Liver (tissue), 9 donors: ENCODE results near the gene PRMT2. TPM values are rescaled to one million over a fixed set of nuclear protein-coding genes. Genes with fewer than 3 reads are reported as not detected.

Experiments used
- DNase-seq: peaks from one replicate; pipeline ENCODE4 v3.0.0-alpha.2; 2017; ENCODE audit warnings: low spot score
- H3K27ac ChIP-seq, 2 donors: one replicate each; pipeline ENCODE4 v1.7.0; 2013; ENCODE audit warnings: inconsistent platforms in 2 of 2, low read length in 2 of 2, control low read depth in 1 of 2, low read depth in 1 of 2, mild to moderate bottlenecking in 1 of 2
- H3K27me3 ChIP-seq, 4 donors: one replicate each; pipeline versions ENCODE4 v1.6.1 to v1.7.0; 2013; ENCODE audit warnings: low read length in 3 of 4, inconsistent platforms in 1 of 4, mild to moderate bottlenecking in 1 of 4, moderate library complexity in 1 of 4; ENCODE audit not compliant: control insufficient read depth in 4 of 4, insufficient read depth in 4 of 4
- H3K36me3 ChIP-seq, 4 donors: one replicate each; pipeline versions ENCODE4 v1.6.1 to v1.7.0; 2013; ENCODE audit warnings: low read length in 3 of 4, mild to moderate bottlenecking in 3 of 4, low read depth in 1 of 4, moderate library complexity in 1 of 4; ENCODE audit not compliant: control insufficient read depth in 4 of 4, insufficient read depth in 3 of 4
- H3K4me1 ChIP-seq, 4 donors: one replicate each; pipeline versions ENCODE4 v1.6.1 to v1.7.0; 2013; ENCODE audit warnings: low read length in 3 of 4, mild to moderate bottlenecking in 3 of 4, moderate library complexity in 1 of 4; ENCODE audit not compliant: control insufficient read depth in 4 of 4, insufficient read depth in 4 of 4
- H3K4me3 ChIP-seq, 3 donors: one replicate each; pipeline versions ENCODE4 v1.6.1 to v1.7.0; 2013; ENCODE audit warnings: low read length in 3 of 3, control low read depth in 1 of 3, low read depth in 1 of 3, mild to moderate bottlenecking in 1 of 3
- H3K9ac ChIP-seq, 2 donors: one replicate each; pipeline ENCODE4 v1.7.0; 2013; ENCODE audit warnings: low read length in 2 of 2, mild to moderate bottlenecking in 2 of 2, moderate library complexity in 2 of 2, control low read depth in 1 of 2, low read depth in 1 of 2
- H3K9me3 ChIP-seq, 4 donors: one replicate each; pipeline versions ENCODE4 v1.6.1 to v1.7.0; 2013; ENCODE audit warnings: low read length in 3 of 4; ENCODE audit not compliant: control insufficient read depth in 4 of 4
- ATF3 ChIP-seq: IDR thresholded peaks from 2 replicates; pipeline ENCODE4 v1.6.1; 2016; ENCODE audit warnings: antibody characterized with exemption
- EGR1 ChIP-seq, 2 donors: IDR thresholded peaks; 2 replicates each; pipeline ENCODE4 v1.6.1; 2016 to 2018; ENCODE audit warnings: antibody characterized with exemption in 2 of 2, low read depth in 2 of 2
- FOXA1 ChIP-seq: IDR thresholded peaks from 2 replicates; pipeline ENCODE4 v1.6.1; 2016; ENCODE audit warnings: antibody characterized with exemption
- FOXA2 ChIP-seq: IDR thresholded peaks from 2 replicates; pipeline ENCODE4 v1.6.1; 2016; ENCODE audit warnings: antibody characterized with exemption
- GABPA ChIP-seq, 2 donors: IDR thresholded peaks in 1 of 2; conservative IDR thresholded peaks in 1 of 2; 2 replicates each; pipeline ENCODE4 v1.6.1; 2016; ENCODE audit warnings: antibody characterized with exemption in 2 of 2, mild to moderate bottlenecking in 1 of 2, moderate library complexity in 1 of 2
- HNF4A ChIP-seq, 2 donors: conservative IDR thresholded peaks; 2 replicates each; pipeline ENCODE4 v1.6.1; 2016; ENCODE audit warnings: antibody characterized with exemption in 2 of 2, mild to moderate bottlenecking in 2 of 2
- HNF4G ChIP-seq: IDR thresholded peaks from 2 replicates; pipeline ENCODE4 v1.6.1; 2016; ENCODE audit warnings: antibody characterized with exemption
- JUND ChIP-seq, 2 donors: IDR thresholded peaks; 2 replicates each; pipeline ENCODE4 v1.6.1; 2016; ENCODE audit warnings: antibody characterized with exemption in 2 of 2
- NR2F2 ChIP-seq: IDR thresholded peaks from 2 replicates; pipeline ENCODE4 v1.6.1; 2016; ENCODE audit warnings: antibody characterized with exemption
- RAD21 ChIP-seq, 2 donors: IDR thresholded peaks; 2 replicates each; pipeline ENCODE4 v1.6.1; 2016; ENCODE audit warnings: antibody characterized with exemption in 2 of 2, mild to moderate bottlenecking in 2 of 2
- REST ChIP-seq: IDR thresholded peaks from 2 replicates; pipeline ENCODE4 v1.6.1; 2016; ENCODE audit warnings: antibody characterized with exemption, mild to moderate bottlenecking
- RXRA ChIP-seq, 2 donors: IDR thresholded peaks; 2 replicates each; pipeline ENCODE4 v1.6.1; 2017 to 2018; ENCODE audit warnings: antibody characterized with exemption in 2 of 2, mild to moderate bottlenecking in 1 of 2
- SP1 ChIP-seq: IDR thresholded peaks from 2 replicates; pipeline ENCODE4 v1.6.1; 2018; ENCODE audit warnings: antibody characterized with exemption, mild to moderate bottlenecking
- TAF1 ChIP-seq: conservative IDR thresholded peaks from 2 replicates; pipeline ENCODE4 v1.6.1; 2016; ENCODE audit warnings: antibody characterized with exemption, mild to moderate bottlenecking
- YY1 ChIP-seq: IDR thresholded peaks from 2 replicates; pipeline ENCODE4 v1.6.1; 2016; ENCODE audit warnings: antibody characterized with exemption, mild to moderate bottlenecking
- ZBTB33 ChIP-seq: IDR thresholded peaks from 2 replicates; pipeline ENCODE4 v1.6.1; 2016; ENCODE audit warnings: antibody characterized with exemption
- WGBS: extraction: QIAGEN DNeasy Blood & Tissue Kit; methylation state at CpG from one replicate; pipeline ENCODE4 v1.1.7; 2013; 5-methylcytosine and 5-hydroxymethylcytosine counted together
- polyA plus RNA-seq, 2 donors: library from polyadenylated mRNA; stranded (reverse) in 1 of 2; unstranded in 1 of 2; fragments of 200-250 nt in 1 of 2; fragments of >200 nt in 1 of 2; fragmentation: Nextera tagmentation in 1 of 2; extraction: Ambion mirVana in 1 of 2; gene quantifications; one replicate each; pipeline versions ENCODE4 v1.2.1 to v1.2.3, GENCODE V29; 2013 to 2015
- total RNA-seq, 2 donors: library from RNA; depleted of rRNA; stranded (reverse); fragments of >200 nt; gene quantifications; one replicate each; pipeline ENCODE4 v1.2.3, GENCODE V29; 2014
- TF ChIP-seq, protein P1 (sequence below): fragments of 150-350 bp; IDR thresholded peaks from 2 replicates; pipeline ENCODE4 v1.5.1; 2017; ENCODE audit warnings: improper control_type of control experiment, low read depth, low read length; ENCODE audit not compliant: missing input control
- TF ChIP-seq, protein P2 (sequence below): IDR thresholded peaks from 2 replicates; pipeline ENCODE4 v1.6.1; 2016; ENCODE audit warnings: antibody characterized with exemption
- donor health status: healthy.
- donor health status: healthy.
- donor health status: healthy.
- donor health status: healthy.
- donor health status: healthy.

The PRMT2 gene
- total and polyA plus RNA-seq, 4 donors: 17.9 to 29.2 (median 23.2) TPM

GRCh38 chr21:46604975-46605766 lies 30.3 kb upstream of the PRMT2 start, which contains the start of gene S100B:
Gene S100B (minus strand): TSS chr21:46605082. CDS start chr21:46602415, 2,667 bp downstream.
- H3K4me1 ChIP-seq: no peaks in the 10 kb centered on the region
- H3K9ac ChIP-seq: no peak within 1 kb of the TSS
- DNase-seq: peak; percentile 27
- H3K27ac ChIP-seq: no peak within 1 kb of the TSS
- H3K4me3 ChIP-seq: no peak within 1 kb of the TSS
- WGBS: 74% methylated on average over 15 of the region's 15 CpGs
- no peaks in the 10 kb centered on the region for H3K36me3 ChIP-seq
- H3K27me3 ChIP-seq: peaks cover 0 to 3% (median 0%) of the 10 kb centered on the region in 4 donors
- TF ChIP-seq HNF4A (conservative IDR thresholded peaks at IDR 0.05) (no peak), ATF3 (no peak), FOXA1 (no peak), YY1 (no peak), EGR1 (IDR thresholded peaks at IDR 0.05; ENCODE audit: low read depth in 2 of 2) (no peak), RXRA (IDR thresholded peaks at IDR 0.05) (no peak), NR2F2 (no peak), JUND (IDR thresholded peaks at IDR 0.05) (no peak), HNF4G (no peak), RAD21 (IDR thresholded peaks at IDR 0.05) (no peak), ZBTB33 (no peak), GABPA (IDR thresholded peaks at IDR 0.05 in 1 of 2, conservative IDR thresholded peaks at IDR 0.05 in 1 of 2) (no peak), SP1 (no peak), FOXA2 (no peak)
- TF ChIP-seq, protein P1, sequence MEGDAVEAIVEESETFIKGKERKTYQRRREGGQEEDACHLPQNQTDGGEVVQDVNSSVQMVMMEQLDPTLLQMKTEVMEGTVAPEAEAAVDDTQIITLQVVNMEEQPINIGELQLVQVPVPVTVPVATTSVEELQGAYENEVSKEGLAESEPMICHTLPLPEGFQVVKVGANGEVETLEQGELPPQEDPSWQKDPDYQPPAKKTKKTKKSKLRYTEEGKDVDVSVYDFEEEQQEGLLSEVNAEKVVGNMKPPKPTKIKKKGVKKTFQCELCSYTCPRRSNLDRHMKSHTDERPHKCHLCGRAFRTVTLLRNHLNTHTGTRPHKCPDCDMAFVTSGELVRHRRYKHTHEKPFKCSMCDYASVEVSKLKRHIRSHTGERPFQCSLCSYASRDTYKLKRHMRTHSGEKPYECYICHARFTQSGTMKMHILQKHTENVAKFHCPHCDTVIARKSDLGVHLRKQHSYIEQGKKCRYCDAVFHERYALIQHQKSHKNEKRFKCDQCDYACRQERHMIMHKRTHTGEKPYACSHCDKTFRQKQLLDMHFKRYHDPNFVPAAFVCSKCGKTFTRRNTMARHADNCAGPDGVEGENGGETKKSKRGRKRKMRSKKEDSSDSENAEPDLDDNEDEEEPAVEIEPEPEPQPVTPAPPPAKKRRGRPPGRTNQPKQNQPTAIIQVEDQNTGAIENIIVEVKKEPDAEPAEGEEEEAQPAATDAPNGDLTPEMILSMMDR: no peak
- TF ChIP-seq, protein P2, sequence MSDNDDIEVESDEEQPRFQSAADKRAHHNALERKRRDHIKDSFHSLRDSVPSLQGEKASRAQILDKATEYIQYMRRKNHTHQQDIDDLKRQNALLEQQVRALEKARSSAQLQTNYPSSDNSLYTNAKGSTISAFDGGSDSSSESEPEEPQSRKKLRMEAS: no peak
- H3K9me3 ChIP-seq: peaks cover 0 to 2% (median 2%) of the 10 kb centered on the region in 4 donors

- DNase-seq: peak; percentile 32
- Histone ChIP-seq H3K4me3 (no peak overlapping the region), H3K27me3 (peaks cover 0 to 3% (median 0%) of the 10 kb centered on the region in 4 donors), H3K9ac (no peak overlapping the region), H3K9me3 (peaks cover 0 to 7% (median 5%) of the 10 kb centered on the region in 4 donors), H3K36me3 (no peaks in the 10 kb centered on the region), H3K27ac (no peak overlapping the region), H3K4me1 (no peaks in the 10 kb centered on the region)
- WGBS: 83% methylated on average over 14 of the region's 14 CpGs
- TF ChIP-seq, protein P2: no peak
- TF ChIP-seq ATF3 (no peak), REST (no peak), FOXA1 (no peak), JUND (IDR thresholded peaks at IDR 0.05) (no peak), YY1 (no peak), SP1 (no peak), HNF4A (conservative IDR thresholded peaks at IDR 0.05) (no peak), GABPA (IDR thresholded peaks at IDR 0.05 in 1 of 2, conservative IDR thresholded peaks at IDR 0.05 in 1 of 2) (no peak), RXRA (IDR thresholded peaks at IDR 0.05) (no peak), FOXA2 (no peak), RAD21 (IDR thresholded peaks at IDR 0.05) (no peak), HNF4G (no peak), TAF1 (no peak), EGR1 (IDR thresholded peaks at IDR 0.05; ENCODE audit: low read depth in 2 of 2) (no peak)
- TF ChIP-seq, protein P1: no peak
Measured at GRCh38 chr21:46605767-46606426, 29.6 kb upstream of the PRMT2 start.
